A549 (cell line): ENCODE data around the gene PIH1D1. TPM values are rescaled to one million over a fixed set of nuclear protein-coding genes. Genes with fewer than 3 reads are reported as not detected.

Source experiments
- ATAC-seq, 2 experiments: fragments of 200-7000 bp in 1 of 2; fragments of >200 bp in 1 of 2; cut with Nextera tagmentation in 1 of 2; cut with Tn5 transposase in 1 of 2; 3 replicates each; pipeline versions ENCODE4 v1.8.0 to v1.9.1; 2018 to 2020; ENCODE audit warnings: mild to moderate bottlenecking in 1 of 2, moderate library complexity in 1 of 2
- CTCF ChIA-PET: fragments of 300-600 bp; sonication (Branson Sonifier 250); formaldehyde crosslinking; extraction: SDS; loops from one replicate; lab custom pipeline; 2021; ENCODE audit warnings: antibody characterized with exemption, inconsistent platforms; lab: Yijun Ruan, JAX
- POLR2A ChIA-PET: fragments of 350-600 bp; formaldehyde crosslinking; extraction: SDS; loops from one replicate; lab custom pipeline; 2021; ENCODE audit warnings: antibody characterized with exemption, inconsistent platforms; lab: Yijun Ruan, JAX
- DNase-seq, 2 experiments: peaks; one replicate each; pipeline versions ENCODE4 v3.0.0 to v3.0.0-alpha.2; 2011 to 2016; ENCODE audit warnings: low read depth in 1 of 2, low spot score in 1 of 2
- FAIRE-seq: peaks from 2 replicates; lab custom pipeline; 2011; peaks lifted over from hg19 to GRCh38; lab: Jason Lieb, UNC
- H3K27ac ChIP-seq, 2 experiments: fragments of >200 bp; sonication (Bioruptor Twin); formaldehyde crosslinking; 3 replicates each; pipeline ENCODE4 v1.5.1; 2016 to 2017
- H3K4me1 ChIP-seq: fragments of >200 bp; sonication (Bioruptor Twin); formaldehyde crosslinking; 3 replicates; pipeline ENCODE4 v1.6.1; 2016
- H3K4me2 ChIP-seq: fragments of >200 bp; sonication (Bioruptor Twin); formaldehyde crosslinking; 3 replicates; pipeline ENCODE4 v1.6.1; 2016
- H3K4me3 ChIP-seq: fragments of >200 bp; sonication (Bioruptor Twin); formaldehyde crosslinking; 3 replicates; pipeline ENCODE4 v1.5.1; 2016
- H3K9me3 ChIP-seq: fragments of >200 bp; sonication (Bioruptor Twin); formaldehyde crosslinking; 3 replicates; pipeline ENCODE4 v1.6.1; 2016
- CBX2 ChIP-seq: fragments of 200-600 bp; sonication (generic); IDR thresholded peaks from 2 replicates; pipeline ENCODE4 v1.6.1; 2016; ENCODE audit warnings: low read depth, mild to moderate bottlenecking, borderline replicate concordance
- CBX8 ChIP-seq: fragments of 200-600 bp; sonication (generic); IDR thresholded peaks from 2 replicates; pipeline ENCODE4 v1.6.1; 2016
- CHD2 ChIP-seq: fragments of 150-350 bp; IDR thresholded peaks from 2 replicates; pipeline ENCODE4 v1.6.1; 2014; ENCODE audit warnings: low read length; ENCODE audit not compliant: partially characterized antibody
- CHD4 ChIP-seq: fragments of 200-600 bp; sonication (generic); IDR thresholded peaks from 2 replicates; pipeline ENCODE4 v1.6.1; 2016; ENCODE audit warnings: antibody characterized with exemption, mild to moderate bottlenecking, borderline replicate concordance
- ELK1 ChIP-seq: fragments of 150-350 bp; IDR thresholded peaks from 2 replicates; pipeline ENCODE4 v1.6.1; 2014; ENCODE audit warnings: low read depth, mild to moderate bottlenecking, low read length
- FOSL2 ChIP-seq, 2 experiments: fragments of 450-650 bp in 1 of 2; fragments of >200 bp in 1 of 2; sonication (Bioruptor Twin) in 1 of 2; formaldehyde crosslinking; IDR thresholded peaks; 2 replicates each; pipeline versions ENCODE4 v1.5.0 to v1.6.1; 2016 to 2020; ENCODE audit warnings: mild to moderate bottlenecking in 1 of 2, moderate library complexity in 1 of 2
- HDAC2 ChIP-seq: fragments of 200-600 bp; sonication (generic); IDR thresholded peaks from 2 replicates; pipeline ENCODE4 v1.6.1; 2016
- HES2 ChIP-seq: fragments of >200 bp; sonication (Bioruptor Twin); formaldehyde crosslinking; IDR thresholded peaks from 2 replicates; pipeline ENCODE4 v1.6.1; 2016
- HOXA7 ChIP-seq: fragments of 250-450 bp; sonication (Bioruptor Pico); IDR thresholded peaks from 2 replicates; pipeline ENCODE4 v1.5.0; 2020; ENCODE audit warnings: mild to moderate bottlenecking, moderate library complexity
- HOXB5 ChIP-seq: fragments of 250-450 bp; sonication (Bioruptor Pico); IDR thresholded peaks from 2 replicates; pipeline ENCODE4 v1.5.0; 2020; ENCODE audit warnings: mild to moderate bottlenecking, moderate library complexity
- JUN ChIP-seq, 2 experiments: fragments of >200 bp; sonication (Bioruptor Twin); formaldehyde crosslinking; IDR thresholded peaks; 2 replicates in 1 of 2; 3 replicates in 1 of 2; pipeline ENCODE4 v1.6.1; 2016 to 2017
- MYC ChIP-seq: IDR thresholded peaks from 2 replicates; pipeline ENCODE4 v1.6.1; 2012; ENCODE audit warnings: mild to moderate bottlenecking, inconsistent platforms, low read length, improper control_type of control experiment, borderline replicate concordance
- NR3C1 ChIP-seq: fragments of >200 bp; sonication (Bioruptor Twin); formaldehyde crosslinking; IDR thresholded peaks from 3 replicates; pipeline ENCODE4 v1.6.1; 2017
- RARB ChIP-seq: fragments of 250-450 bp; sonication (Bioruptor Pico); IDR thresholded peaks from 2 replicates; pipeline ENCODE4 v1.8.0; 2021; ENCODE audit warnings: mild to moderate bottlenecking, moderate library complexity
- RCOR1 ChIP-seq: fragments of 150-350 bp; IDR thresholded peaks from 2 replicates; pipeline ENCODE4 v1.6.1; 2014; ENCODE audit warnings: antibody characterized with exemption, low read length, low read depth
- RFX5 ChIP-seq: fragments of 450-650 bp; IDR thresholded peaks from 2 replicates; pipeline ENCODE4 v1.7.1; 2014; ENCODE audit warnings: antibody characterized with exemption, mild to moderate bottlenecking, moderate library complexity
- RNF2 ChIP-seq: fragments of 200-600 bp; sonication (generic); IDR thresholded peaks from 2 replicates; pipeline ENCODE4 v1.6.1; 2016; ENCODE audit warnings: low read depth, mild to moderate bottlenecking, antibody characterized with exemption, moderate library complexity, borderline replicate concordance
- TP53 ChIP-seq: fragments of 250-450 bp; sonication (Bioruptor Pico); IDR thresholded peaks from 2 replicates; pipeline ENCODE4 v1.5.0; 2021; ENCODE audit warnings: mild to moderate bottlenecking, moderate library complexity
- USF2 ChIP-seq: fragments of 450-650 bp; IDR thresholded peaks from 2 replicates; pipeline ENCODE4 v1.6.1; 2014; ENCODE audit warnings: antibody characterized with exemption
- WGBS: methylation state at CpG from one replicate; pipeline ENCODE4 v1.1.6; 2017; ENCODE audit errors: missing lambda C conversion rate; 5-methylcytosine and 5-hydroxymethylcytosine counted together
- polyA plus RNA-seq, 4 experiments: library from polyadenylated mRNA; depleted of rRNA in 3 of 4; stranded (reverse); fragments of >200 nt; fragmentation: RNase III in 1 of 4; extraction: RNeasy Plus Mini Kit Qiagen cat#74134 plus additional on column Dnase treatment in 1 of 4; gene quantifications; 2 replicates in 3 of 4; 3 replicates in 1 of 4; pipeline ENCODE4 v1.2.3, GENCODE V29; 2011 to 2017
- TF ChIP-seq, protein P1 (sequence below): IDR thresholded peaks from 2 replicates; pipeline ENCODE4 v1.6.1; 2012; ENCODE audit warnings: low read depth, borderline replicate concordance
- TF ChIP-seq, protein P2 (sequence below): fragments of >200 bp; sonication (Bioruptor Twin); formaldehyde crosslinking; IDR thresholded peaks from 3 replicates; pipeline ENCODE4 v1.6.1; 2016
- TF ChIP-seq, protein P3 (sequence below): fragments of 200-600 bp; sonication (generic); IDR thresholded peaks from 2 replicates; pipeline ENCODE4 v1.6.1; 2016; ENCODE audit warnings: antibody characterized with exemption, mild to moderate bottlenecking, moderate library complexity
- TF ChIP-seq, protein P4 (sequence below): IDR thresholded peaks from 2 replicates; pipeline ENCODE4 v1.6.1; 2012

PIH1D1 gene
- polyA plus RNA-seq, 2 of the 4 experiments (the other 2 are of a cell fraction): 89.7 to 114 TPM

DNA sequence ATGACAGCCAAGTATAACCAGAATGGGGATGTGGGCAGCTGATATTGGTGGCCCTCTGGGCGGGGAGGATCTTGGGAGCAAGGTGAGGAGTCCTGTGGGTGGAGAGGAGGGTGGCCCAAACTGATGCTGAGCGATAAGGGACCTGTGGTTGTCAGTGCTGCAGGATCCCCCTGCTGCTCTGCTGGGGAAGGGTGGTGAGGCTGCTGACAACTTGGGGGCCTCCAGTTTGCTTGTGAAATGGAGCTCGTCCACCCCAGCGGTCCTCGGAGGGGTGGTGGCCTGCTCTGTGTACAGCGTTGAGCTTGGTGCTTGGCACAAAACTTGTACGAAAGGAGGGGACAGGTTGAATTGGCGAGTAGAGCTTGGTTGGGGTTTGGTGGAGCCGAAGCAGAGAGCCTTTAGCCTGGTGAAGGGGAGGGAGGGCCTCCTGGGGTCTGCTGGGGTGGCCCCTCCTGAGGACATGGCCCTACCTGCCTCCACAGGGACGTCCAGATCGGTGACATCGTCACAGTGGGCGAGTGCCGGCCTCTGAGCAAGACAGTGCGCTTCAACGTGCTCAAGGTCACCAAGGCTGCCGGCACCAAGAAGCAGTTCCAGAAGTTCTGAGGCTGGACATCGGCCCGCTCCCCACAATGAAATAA lies 47.5 kb upstream of the PIH1D1 start:
- no peaks in the 10 kb centered on the region for H3K9me3 ChIP-seq
- DNase-seq: no peak
- TF ChIP-seq JUN (IDR thresholded peaks at IDR 0.05) (no peak), NR3C1 (no peak), RFX5 (no peak), HOXB5 (CRISPR knock-in tag) (no peak), ELK1 (no peak), CBX2 (no peak), CHD2 (no peak), RNF2 (no peak), RARB (CRISPR knock-in tag) (no peak)
- TF ChIP-seq, protein P1, sequence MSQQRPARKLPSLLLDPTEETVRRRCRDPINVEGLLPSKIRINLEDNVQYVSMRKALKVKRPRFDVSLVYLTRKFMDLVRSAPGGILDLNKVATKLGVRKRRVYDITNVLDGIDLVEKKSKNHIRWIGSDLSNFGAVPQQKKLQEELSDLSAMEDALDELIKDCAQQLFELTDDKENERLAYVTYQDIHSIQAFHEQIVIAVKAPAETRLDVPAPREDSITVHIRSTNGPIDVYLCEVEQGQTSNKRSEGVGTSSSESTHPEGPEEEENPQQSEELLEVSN: no peak
- TF ChIP-seq, protein P2, sequence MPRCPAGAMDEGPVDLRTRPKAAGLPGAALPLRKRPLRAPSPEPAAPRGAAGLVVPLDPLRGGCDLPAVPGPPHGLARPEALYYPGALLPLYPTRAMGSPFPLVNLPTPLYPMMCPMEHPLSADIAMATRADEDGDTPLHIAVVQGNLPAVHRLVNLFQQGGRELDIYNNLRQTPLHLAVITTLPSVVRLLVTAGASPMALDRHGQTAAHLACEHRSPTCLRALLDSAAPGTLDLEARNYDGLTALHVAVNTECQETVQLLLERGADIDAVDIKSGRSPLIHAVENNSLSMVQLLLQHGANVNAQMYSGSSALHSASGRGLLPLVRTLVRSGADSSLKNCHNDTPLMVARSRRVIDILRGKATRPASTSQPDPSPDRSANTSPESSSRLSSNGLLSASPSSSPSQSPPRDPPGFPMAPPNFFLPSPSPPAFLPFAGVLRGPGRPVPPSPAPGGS: no peak
- TF ChIP-seq, all 56 proteins: peak for 0
- CTCF ChIA-PET: interaction anchor here (0.5 to 2.7 kb wide), 6 partner anchors 11 to 174 kb away, joined by 3 to 6 read pairs (median 4); no protein-coding TSS in a partner anchor
- POLR2A ChIA-PET: interaction anchor here (1.2 kb wide), 1 partner anchor 48 kb away, joined by 3 read pairs; no protein-coding TSS in a partner anchor
- Histone ChIP-seq H3K27ac (no peak overlapping the region), H3K4me1 (peaks cover 34% of the 10 kb centered on the region), H3K4me2 (peak overlapping the region; percentile 89), H3K4me3 (peak overlapping the region; percentile 97; the same call in 2 of the 3 replicates)
- no peak for ATAC-seq
- FAIRE-seq: no peak
- 85% methylated on average over 19 of the region's 19 CpGs for WGBS

DNA sequence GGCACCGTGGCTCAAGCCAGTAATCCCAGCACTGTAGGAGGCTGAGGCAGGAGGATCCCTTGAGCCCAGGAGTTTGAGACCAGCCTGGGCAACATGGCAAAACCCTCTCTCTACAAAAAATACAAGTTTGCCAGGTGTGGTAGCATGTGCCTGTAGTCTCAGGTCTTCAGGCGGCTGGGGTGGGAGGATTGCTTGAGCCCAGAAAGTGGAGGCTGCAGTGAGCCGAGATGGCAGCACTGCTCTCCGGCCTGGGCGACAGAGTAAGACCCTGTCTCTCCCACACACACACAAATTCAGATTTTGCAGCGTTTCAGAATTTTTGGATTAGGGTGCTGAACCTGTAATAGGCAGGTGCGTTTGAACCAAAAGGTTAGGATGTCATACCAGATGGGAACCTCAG lies 46.9 kb upstream of the PIH1D1 start:
- ChIA-PET CTCF (interaction anchor here (1.0 to 2.7 kb wide), 4 partner anchors 23 to 175 kb away, joined by 4 to 8 read pairs (median 5); no protein-coding TSS in a partner anchor), POLR2A (no interaction called here)

More for the DNA sequence above, 46.9 kb upstream of the PIH1D1 start:
- Histone ChIP-seq H3K27ac (no peak overlapping the region), H3K4me2 (peak overlapping the region; percentile 89), H3K9me3 (no peaks in the 10 kb centered on the region), H3K4me3 (peak overlapping the region; percentile 97; the same call in 2 of the 3 replicates), H3K4me1 (peaks cover 34% of the 10 kb centered on the region)
- no peak for ATAC-seq
- TF ChIP-seq JUN (IDR thresholded peaks at IDR 0.05): peak in 1 of 2 experiments; percentile 43; a peak in 1 of 5 replicates
- TF ChIP-seq HOXA7 (CRISPR knock-in tag): no peak
- no peak for TF ChIP-seq USF2
- no peak for TF ChIP-seq CHD4
- TF ChIP-seq, protein P1: no peak
- TF ChIP-seq, protein P3, sequence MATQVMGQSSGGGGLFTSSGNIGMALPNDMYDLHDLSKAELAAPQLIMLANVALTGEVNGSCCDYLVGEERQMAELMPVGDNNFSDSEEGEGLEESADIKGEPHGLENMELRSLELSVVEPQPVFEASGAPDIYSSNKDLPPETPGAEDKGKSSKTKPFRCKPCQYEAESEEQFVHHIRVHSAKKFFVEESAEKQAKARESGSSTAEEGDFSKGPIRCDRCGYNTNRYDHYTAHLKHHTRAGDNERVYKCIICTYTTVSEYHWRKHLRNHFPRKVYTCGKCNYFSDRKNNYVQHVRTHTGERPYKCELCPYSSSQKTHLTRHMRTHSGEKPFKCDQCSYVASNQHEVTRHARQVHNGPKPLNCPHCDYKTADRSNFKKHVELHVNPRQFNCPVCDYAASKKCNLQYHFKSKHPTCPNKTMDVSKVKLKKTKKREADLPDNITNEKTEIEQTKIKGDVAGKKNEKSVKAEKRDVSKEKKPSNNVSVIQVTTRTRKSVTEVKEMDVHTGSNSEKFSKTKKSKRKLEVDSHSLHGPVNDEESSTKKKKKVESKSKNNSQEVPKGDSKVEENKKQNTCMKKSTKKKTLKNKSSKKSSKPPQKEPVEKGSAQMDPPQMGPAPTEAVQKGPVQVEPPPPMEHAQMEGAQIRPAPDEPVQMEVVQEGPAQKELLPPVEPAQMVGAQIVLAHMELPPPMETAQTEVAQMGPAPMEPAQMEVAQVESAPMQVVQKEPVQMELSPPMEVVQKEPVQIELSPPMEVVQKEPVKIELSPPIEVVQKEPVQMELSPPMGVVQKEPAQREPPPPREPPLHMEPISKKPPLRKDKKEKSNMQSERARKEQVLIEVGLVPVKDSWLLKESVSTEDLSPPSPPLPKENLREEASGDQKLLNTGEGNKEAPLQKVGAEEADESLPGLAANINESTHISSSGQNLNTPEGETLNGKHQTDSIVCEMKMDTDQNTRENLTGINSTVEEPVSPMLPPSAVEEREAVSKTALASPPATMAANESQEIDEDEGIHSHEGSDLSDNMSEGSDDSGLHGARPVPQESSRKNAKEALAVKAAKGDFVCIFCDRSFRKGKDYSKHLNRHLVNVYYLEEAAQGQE: no peak
- no peak for TF ChIP-seq HDAC2
- no peak for TF ChIP-seq CBX8
- TF ChIP-seq, protein P4, sequence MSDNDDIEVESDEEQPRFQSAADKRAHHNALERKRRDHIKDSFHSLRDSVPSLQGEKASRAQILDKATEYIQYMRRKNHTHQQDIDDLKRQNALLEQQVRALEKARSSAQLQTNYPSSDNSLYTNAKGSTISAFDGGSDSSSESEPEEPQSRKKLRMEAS: no peak
- no peak for TF ChIP-seq RCOR1
- no peak for TF ChIP-seq HES2
- no peak for TF ChIP-seq FOSL2 (IDR thresholded peaks at IDR 0.05)
- TF ChIP-seq FOSL2 (CRISPR knock-in tag; IDR thresholded peaks at IDR 0.05): no peak
- no peak for TF ChIP-seq MYC
- TF ChIP-seq TP53 (CRISPR knock-in tag): 0 out of 2 replicates have a peak, but pooled peaks have one; percentile 49
- FAIRE-seq: no peak
- DNase-seq: no peak
- WGBS: 87% methylated on average over 7 of the region's 7 CpGs
